NCI-H146 treated with DMSO at 0.1 percent for 48 hours (cell line): ENCODE results near the gene PRR35.

Source experiments
- DNase-seq: peaks from one replicate; lab custom pipeline; 2025; ENCODE audit not compliant: unreplicated experiment; lab: John Stamatoyannopoulos, UW

Gene PRR35

DNA sequence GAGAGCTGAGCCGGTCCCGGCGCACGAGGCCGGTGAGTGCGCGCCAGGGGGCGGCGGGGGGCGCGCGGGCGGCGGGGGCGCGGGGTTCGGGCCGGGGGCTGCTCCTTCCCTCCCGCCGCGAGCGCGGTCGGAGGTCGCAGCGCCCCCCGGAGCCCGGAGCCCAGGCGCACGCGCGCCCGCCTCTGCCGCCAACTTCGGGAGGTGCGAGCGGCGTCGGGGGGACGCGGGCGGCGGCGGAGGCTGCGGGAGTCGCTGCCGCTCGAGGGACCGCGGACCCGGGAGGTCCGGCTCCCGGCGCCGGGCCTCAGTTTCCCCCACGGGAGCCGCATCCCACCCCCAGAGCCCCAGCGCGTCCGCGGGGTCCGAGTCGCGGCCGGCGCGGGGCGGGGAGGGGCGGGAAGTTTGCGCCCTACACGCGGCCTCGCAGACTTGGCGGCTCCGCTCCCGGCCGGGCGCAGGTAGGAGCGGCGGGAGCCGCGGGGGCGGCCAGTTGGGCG is at the start of gene PRR35:
Gene PRR35 (plus strand): TSS at position 191 of the 497 bp plus-strand sequence. CDS start 2,901 bp downstream, outside the sequence.
- DNase-seq, result no peak

DNA sequence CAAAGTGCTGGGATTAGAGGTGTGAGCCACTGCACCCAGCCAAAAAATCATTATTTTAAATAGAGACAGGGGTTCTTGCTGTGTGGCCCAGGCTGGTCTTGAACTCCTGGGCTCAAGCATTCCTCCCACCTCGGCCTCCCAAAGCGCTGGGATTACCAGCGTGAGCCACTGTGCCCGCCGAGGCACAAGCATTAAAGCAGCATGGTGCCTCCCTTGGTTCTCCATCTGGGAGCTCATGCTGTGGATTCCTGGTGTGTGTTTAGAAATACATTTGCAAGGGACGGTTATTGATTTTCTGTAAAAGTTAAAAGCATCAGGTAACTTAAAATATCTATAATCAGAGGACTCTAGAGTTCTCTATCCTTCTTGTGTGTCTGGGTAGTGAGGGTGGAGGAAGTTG is 47.4 kb upstream of the PRR35 start:
- no peak for DNase-seq

DNA sequence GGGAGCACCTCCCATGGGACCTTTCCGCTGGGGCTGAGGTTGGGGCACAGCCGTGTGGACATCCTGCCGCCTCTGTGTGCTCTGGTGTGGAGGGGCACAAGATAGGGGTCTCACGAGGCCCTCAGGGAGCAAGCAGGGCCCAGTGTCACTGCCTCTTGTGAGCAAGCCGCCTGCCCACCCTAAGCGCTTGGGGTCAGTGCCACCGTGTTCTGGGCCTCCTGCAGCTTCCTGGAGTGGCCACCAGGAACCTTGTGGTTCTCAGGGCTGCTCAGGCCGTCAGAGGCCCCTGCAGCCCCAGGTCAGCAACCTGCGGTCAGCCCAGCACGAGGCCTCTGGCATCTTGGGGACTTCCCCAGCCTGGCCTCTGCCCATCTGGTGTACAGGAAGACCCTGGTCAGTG is 46.2 kb upstream of the PRR35 start:
- DNase-seq, result no peak

DNA sequence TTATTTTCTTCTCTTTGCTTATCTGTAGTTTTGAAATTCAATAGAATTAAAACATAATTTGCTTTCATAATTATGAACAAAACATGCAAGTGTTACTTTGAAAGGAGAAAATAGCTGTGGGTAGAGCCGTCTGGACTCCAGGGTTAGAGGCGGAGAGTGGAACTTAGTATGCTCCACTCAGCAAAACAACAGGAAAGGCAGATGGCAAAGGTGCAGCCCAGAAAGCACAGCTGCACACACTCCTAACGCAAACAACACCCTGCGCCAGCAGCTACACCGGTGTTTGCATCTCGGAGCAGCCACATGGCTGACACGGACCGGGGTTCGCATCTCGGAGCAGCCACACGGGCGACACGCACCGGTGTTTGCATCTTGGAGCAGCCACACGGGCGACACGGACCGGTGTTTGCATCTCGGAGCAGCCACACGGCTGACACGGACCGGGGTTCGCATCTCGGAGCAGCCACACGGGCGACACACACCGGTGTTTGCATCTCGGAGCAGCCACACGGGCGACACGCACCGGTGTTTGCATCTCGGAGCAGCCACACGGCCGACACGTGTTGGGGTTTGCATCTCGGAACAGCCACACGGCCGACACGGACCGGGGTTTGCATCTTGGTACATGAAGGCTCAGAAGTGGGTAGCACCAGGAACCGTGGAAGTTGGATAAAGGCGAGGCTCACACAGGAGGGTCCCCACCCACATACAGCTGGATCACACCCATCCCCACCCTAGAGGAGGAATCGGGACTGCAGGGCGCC is 44.8 kb upstream of the PRR35 start:
- DNase-seq, result no peak

DNA sequence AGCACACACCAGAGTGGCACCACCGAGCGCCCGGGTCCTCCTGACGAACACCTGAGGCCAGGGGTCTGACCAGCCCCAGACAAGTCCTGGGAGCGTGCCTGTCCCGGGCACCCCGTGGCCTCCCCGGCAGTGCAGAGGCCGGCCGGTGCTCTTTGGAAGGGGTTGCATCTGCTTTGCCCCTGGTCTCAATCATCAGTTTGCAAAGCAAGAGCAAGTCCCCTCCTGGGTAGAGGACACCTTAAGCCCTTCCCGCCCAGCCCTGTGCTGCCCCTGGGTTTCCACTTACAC is 44.3 kb upstream of the PRR35 start:
- no peak for DNase-seq

DNA sequence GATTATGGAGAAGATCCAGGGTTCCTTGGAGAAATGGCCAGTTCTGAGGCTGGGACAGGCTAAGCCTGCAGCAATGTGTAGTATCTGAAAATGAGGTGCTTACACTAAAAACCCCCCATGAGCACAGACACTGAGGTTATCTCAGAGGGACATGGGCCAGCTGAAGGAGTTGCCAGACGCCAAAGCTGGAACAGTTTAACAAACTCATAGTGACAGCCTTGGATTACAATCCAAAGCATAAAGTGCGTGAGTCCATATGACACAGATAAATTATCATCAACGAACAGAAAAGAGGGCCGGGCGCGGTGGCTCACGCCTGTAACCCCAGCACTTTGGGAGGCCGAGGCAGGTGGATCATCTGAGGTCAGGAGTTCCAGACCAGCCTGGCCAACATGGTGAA is 43.9 kb upstream of the PRR35 start:
- no peak for DNase-seq

DNA sequence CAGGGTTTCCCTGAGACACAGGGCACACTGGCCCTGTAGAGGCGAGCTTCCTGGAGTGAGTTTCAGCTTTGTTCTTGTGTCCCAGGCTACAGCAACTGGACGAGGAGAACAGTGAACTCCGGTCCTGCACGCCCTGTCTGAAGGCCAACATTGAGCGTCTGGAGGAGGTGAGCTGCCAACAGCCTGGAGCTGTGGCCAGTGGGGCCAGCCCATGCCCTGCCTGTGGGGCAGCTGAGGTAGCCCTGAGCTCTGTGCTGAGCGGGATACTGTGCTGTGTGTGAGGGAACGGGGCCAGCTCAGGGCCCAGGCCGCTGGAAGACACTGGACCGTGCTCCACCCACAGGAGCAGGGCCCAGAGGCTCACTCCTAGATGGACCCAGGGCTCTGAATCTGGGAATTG is 41.3 kb upstream of the PRR35 start:
- no peak for DNase-seq

DNA sequence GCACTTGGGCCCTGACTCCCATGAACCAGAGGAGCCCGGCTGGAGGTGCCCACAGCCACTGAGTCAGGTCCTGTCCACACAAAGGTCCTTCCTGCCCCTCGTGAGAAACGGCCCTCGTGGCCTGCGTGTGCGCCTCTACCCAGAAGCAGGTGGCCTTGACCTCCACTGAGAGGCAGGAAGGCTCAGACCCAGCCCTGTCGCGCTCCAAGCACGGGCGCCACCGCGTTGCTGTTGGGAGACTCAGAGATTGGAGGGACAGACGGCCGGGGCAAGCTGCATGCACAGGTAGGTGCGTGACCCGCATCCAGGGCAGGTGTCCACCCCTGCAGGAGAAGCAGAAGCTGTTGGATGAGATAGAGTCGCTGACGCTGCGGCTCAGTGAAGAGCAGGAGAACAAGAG is 40.8 kb upstream of the PRR35 start:
- no peak for DNase-seq

DNA sequence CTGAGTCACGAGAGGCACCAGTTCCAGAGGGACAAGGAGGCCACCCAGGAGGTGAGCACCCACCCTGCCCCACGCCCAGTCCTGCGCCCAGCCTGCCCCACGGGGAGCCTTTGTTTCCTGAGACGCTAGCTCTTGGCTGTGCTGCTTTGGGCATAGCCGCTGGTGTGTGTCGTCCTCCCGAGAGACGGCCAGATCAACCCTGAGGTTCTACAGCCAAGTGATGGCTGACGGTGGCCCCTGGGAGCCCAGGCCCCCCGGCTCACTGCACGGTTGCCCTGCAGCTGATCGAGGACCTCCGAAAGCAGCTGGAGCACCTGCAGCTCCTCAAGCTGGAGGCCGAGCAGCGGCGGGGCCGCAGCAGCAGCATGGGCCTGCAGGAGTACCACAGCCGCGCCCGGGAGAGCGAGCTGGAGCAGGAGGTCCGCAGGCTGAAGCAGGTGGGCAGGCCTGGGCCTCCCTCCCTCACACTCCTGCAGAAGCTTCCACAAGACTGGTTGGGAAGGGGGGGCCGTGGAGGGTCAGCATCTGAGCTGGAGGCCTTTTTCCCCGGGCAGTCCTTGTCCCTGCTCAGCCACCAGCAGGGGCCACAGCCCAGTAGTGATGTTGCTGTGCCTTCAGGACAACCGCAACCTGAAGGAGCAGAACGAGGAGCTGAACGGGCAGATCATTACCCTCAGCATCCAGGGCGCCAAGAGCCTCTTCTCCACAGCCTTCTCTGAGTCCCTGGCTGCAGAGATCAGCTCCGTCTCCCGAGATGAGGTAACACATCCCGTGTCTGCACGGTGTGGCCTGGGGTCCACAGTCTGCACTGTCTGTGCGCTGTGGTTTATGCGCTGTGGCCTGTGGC is 40.1 kb upstream of the PRR35 start:
- no peak for DNase-seq

DNA sequence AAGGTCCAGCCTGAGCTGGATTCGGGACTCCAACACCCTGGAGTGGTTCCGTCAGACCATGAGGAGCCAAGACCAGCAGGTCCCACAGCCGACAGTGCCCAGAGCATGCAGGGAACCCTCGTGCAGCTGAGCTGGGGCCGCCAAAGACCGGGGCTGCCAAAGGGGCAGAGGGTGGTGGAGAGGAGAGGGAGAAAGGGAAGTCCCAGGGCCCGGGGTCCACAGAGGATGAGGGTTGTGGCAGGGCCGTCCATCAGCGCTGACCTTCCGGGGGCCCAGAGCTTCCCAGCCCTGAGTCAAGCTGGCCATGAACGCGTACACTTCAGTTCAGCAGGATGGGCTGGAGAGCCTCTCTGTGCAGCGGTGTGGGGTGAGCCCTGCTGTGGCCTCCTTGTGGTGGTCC is 39.3 kb upstream of the PRR35 start:
- no peak for DNase-seq

DNA sequence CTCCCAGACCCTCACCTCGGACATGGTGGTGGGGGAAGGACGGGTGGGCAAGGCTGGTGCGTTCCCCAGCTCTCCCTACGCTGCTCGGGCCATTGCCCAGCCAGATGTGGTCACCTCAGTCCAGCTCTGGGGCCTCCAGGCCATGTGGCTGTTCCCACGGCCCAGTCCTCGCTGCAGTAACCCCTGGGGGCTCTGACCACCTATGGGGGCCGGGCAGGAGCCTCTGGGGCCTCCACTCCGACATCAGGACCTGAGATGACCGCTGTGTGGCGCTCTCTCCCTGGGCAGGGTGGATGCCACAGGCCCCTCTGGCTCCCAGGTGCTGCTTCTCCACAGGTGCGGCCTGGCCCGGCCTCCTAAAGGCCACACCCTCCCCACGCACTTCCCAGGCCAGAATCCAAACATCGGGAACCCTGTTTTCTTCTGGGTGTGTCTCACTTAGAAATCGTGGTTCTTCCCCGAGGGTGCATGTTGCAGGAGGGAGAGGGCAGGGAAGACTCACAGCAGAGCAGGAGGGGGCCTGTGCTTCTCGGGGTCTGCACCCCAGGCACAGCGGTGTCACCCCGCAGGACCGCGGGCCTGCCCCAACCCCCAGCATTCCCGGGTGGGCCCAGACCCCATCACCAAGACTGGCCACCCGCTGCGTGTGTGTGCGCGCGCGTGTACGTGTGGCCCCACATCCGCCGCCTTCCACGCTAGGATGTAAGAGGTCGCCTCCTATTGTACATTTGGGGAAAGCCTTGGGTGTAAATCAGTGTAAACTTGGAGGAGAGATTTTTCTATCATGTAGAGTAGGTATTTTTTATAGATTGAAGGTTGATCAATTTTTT is 38.6 kb upstream of the PRR35 start:
- DNase-seq, result no peak

DNA sequence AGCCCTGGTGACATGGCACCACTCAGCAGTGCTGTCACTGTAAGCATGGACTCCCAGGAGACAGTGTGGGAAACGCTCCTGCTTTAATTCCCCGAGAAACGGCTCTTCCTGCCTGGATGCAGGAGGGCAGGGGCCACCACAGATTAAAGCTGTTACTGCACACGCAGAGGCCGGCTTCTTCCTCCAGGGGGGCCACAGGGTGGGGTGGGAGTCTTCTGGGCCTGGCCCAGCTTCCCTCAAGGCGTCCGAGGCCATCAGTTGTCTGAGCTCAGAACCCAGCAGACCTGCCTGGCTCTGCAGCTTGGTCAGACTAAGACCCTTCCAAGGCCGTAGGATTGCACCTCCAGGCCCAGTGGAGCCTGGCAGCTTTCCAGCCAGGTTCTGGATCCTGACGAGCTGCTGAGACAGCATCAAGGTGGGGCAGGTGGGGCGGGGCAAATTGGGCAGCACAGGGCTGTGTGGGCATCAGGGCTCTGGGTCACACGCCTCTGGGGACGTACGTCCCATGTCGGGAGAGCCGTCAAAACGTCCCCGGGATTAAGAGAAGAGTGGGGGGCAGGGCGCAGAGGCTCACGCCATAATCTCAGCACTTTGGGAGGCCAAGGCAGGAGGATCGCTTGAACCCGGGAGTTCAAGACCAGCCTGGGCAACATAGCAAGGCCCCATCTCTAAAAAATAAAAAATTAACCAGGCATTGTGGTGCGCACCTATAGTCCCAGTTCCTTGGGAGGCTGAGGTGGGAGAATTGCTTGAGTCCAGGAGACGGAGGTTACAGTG is 37.7 kb upstream of the PRR35 start:
- DNase-seq, result no peak

DNA sequence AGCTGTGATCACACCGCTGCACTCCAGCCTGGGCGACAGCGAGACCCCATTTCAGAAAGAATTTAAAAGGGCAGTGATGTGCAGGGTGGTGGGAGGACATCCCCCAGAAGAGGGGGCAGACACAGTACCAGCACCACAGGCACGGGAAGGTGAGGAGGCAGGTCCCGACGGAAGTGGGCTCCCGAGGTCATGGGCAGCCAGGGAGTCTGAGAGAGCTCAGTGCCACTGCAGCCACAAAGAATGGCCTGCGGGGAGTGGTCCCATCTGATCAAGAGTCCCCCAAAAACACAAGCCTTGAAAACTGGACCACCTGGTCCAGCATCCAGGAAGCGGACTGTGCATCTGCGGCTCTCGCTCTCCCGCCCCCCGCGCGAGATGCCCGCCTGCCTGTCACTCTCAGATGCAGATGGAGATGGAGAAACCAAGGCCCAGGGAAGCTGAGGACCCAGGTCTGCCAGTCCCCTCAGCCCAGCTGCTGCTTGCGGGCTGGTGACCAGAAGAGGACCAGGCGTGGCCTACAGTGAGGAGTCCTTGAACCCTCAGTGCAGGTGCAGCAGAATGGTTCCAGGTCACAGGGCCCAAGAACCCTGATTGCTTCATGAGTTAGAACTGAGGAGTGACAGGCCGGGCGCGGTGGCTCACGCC is 37.0 kb upstream of the PRR35 start:
- DNase-seq, result no peak

DNA sequence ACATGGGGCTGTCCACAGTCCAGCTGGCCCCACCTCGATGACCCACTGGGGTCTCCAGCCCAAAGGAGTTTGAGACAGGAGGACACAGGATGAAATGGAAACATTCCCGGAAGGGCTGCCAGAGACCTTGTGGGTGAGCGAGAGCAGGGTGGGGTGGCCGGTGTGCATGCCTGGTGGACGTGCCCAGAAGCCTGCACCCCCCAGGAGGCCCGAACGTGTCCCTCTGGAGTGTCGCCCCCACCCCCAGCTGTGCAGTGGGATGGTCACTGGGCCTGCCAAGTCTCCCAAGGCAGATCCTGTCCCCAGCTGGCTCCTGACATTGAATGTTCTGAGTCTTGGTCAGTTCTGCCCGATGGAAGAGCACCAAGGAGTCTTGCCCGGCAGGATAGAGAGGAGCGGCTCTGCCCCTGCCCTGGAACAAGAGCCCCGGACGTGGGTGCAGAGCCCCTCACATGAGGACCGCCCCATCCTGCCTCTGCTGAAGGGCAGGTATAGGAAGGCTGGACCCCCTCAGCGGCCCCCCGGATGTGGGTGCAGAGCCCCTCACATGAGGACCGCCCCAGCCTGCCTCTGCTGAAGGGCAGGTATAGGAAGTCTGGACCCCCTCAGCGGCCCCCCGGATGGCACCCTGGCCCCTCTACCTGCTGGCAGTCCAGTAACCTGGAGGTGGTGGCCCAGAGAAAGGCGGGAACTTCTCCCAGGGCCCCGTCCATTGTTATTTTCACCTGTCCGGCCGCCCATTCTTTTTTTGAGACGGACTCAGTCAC is 35.7 kb upstream of the PRR35 start:
- DNase-seq, result no peak

DNA sequence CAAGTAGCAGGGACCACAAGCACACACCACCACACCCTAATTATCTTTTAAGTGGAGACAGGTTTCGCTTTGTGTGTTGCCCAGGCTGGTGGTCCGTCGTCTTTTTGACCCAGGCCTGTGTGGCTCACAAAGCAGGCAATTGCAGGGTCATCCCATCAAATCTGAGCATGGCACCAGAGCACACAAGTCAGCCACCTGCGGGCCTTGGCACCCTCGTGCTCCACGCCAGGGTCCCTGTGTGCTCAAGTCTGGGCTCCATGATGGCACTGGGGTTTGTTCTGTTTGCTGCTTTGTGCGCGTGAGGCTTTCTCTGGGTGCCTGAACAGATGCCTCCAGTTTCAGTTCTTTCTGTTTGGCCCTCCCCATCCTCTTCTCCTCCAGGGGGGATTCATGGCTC is 35.1 kb upstream of the PRR35 start:
- DNase-seq, result no peak

DNA sequence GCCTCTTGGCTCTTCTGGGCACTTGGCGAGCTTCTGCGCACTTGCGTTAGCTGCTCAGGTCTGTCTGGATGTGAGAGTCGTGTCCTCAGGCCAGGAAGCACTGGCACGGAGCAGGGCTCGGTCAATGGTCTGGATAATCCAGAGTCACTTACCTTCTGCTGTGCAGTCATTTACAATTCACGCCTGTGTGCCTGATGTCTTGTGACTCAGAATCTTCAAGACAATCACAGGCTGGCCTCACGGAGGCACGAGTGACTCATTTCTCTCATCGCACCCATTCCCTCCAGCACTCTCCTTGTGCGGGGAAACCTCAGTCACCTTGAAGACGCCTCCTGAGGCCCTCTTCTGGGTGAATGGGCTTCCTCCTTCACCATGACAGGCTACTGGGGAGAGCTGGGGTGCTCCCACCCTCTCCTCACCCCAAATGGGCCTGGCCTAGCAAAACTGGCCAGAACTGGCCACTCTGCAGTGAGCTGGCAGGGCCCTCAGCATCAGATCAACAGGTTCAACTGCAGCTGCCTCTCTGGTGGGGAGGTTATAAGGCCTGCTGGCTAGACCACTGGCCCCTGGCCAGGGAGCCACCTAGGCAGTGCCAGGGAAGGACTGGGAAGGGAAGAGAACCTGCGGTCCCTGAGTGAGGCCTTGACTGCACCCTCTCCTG is 34.5 kb upstream of the PRR35 start:
- DNase-seq, result no peak

DNA sequence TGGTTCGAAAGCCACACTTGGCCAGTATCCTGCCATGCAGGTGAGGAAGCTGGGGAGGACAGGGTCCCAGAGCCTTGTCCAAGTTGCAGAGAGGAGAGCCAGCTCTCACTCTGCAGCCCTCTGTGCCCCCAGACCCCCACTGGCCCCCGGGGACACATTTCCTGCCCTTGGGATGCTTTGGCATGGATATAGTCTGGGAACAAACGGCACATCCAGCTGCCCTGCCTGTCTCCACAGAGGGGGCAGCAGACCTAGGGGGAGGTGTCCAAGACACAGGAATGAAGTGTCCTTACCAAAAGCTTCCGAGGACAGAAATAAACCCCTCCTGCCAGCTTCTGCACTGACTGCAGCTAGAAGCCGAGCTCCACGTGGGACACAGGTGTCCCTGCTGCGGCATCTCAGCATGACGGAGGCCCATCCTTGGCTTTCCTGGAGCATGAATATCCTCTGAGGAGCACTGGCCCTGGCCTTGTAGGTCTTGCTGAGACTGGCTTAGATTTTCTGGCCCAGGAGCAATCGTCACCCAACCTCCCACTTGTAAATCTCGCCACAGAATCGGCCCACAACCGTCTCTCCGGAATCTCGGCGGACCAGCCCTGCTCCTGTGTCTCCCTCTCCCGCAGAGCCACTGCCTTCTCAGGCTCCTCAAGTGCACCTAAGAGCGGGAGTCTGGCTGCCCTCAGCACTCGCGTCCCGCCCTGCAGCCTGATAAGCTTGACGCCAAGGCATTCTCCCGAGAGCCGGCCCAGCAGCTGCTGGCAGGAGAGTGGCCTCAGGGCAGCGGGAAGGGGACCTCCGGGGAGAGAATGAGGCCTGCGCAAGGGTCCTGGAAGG is 33.8 kb upstream of the PRR35 start:
- DNase-seq, result peak; percentile 61
